HEK293T (cell line): ENCODE measurements around the gene MAD2L1.

Experiments
- CTCF ChIA-PET: fragments of 350-600 bp; formaldehyde crosslinking; extraction: SDS; loops from one replicate; lab custom pipeline; 2021; ENCODE audit warnings: antibody characterized with exemption, inconsistent platforms; lab: Yijun Ruan, JAX
- POLR2A ChIA-PET: fragments of 350-600 bp; formaldehyde crosslinking; extraction: SDS; loops from one replicate; lab custom pipeline; 2020; ENCODE audit warnings: antibody characterized with exemption, inconsistent platforms; lab: Yijun Ruan, JAX
- DNase-seq: peaks from one replicate; pipeline ENCODE4 v3.0.0; 2012; ENCODE audit warnings: mixed read lengths; ENCODE audit errors: extremely low spot score
- ARNT ChIP-seq: fragments of 450-650 bp; IDR thresholded peaks from 2 replicates; pipeline ENCODE4 v1.6.1; 2017; ENCODE audit warnings: mild to moderate bottlenecking
- BHLHE40 ChIP-seq: fragments of 450-650 bp; IDR thresholded peaks from 2 replicates; pipeline ENCODE4 v1.6.1; 2016; ENCODE audit warnings: mild to moderate bottlenecking, moderate library complexity, borderline replicate concordance
- CTBP1 ChIP-seq: fragments of 450-650 bp; IDR thresholded peaks from 2 replicates; pipeline ENCODE4 v1.6.1; 2016; ENCODE audit warnings: borderline replicate concordance
- ELF4 ChIP-seq: fragments of 450-650 bp; IDR thresholded peaks from 2 replicates; pipeline ENCODE4 v1.6.1; 2017; ENCODE audit warnings: antibody characterized with exemption
- FOXA1 ChIP-seq: fragments of 450-650 bp; IDR thresholded peaks from 2 replicates; pipeline ENCODE4 v1.6.1; 2016; ENCODE audit warnings: mild to moderate bottlenecking
- FOXK2 ChIP-seq: fragments of 450-650 bp; IDR thresholded peaks from 2 replicates; pipeline ENCODE4 v1.6.1; 2016; ENCODE audit warnings: mild to moderate bottlenecking
- FOXM1 ChIP-seq: fragments of 450-650 bp; IDR thresholded peaks from 2 replicates; pipeline ENCODE4 v1.6.1; 2017; ENCODE audit warnings: mild to moderate bottlenecking, borderline replicate concordance
- HDGF ChIP-seq: fragments of 450-650 bp; IDR thresholded peaks from 2 replicates; pipeline ENCODE4 v1.6.1; 2017; ENCODE audit warnings: antibody characterized with exemption, borderline replicate concordance
- L3MBTL2 ChIP-seq: fragments of 450-650 bp; conservative IDR thresholded peaks from 2 replicates; pipeline ENCODE4 v1.6.1; 2016; ENCODE audit warnings: mild to moderate bottlenecking
- LEF1 ChIP-seq: fragments of 450-650 bp; IDR thresholded peaks from 2 replicates; pipeline ENCODE4 v1.6.1; 2017; ENCODE audit warnings: mild to moderate bottlenecking, borderline replicate concordance
- NFRKB ChIP-seq: fragments of 450-650 bp; IDR thresholded peaks from 2 replicates; pipeline ENCODE4 v1.6.1; 2016; ENCODE audit warnings: mild to moderate bottlenecking, moderate library complexity
- PKNOX1 ChIP-seq: fragments of 450-650 bp; IDR thresholded peaks from 2 replicates; pipeline ENCODE4 v1.6.1; 2016
- SP1 ChIP-seq: fragments of 450-650 bp; IDR thresholded peaks from 2 replicates; pipeline ENCODE4 v1.6.1; 2017
- SUZ12 ChIP-seq: fragments of 450-650 bp; IDR thresholded peaks from 2 replicates; pipeline ENCODE4 v1.6.1; 2016; ENCODE audit warnings: mild to moderate bottlenecking
- TARDBP ChIP-seq: fragments of 450-650 bp; IDR thresholded peaks from 2 replicates; pipeline ENCODE4 v1.6.1; 2016
- ZNF384 ChIP-seq: fragments of 450-650 bp; IDR thresholded peaks from 2 replicates; pipeline ENCODE4 v1.6.1; 2016

Gene MAD2L1

GRCh38 chr4:120081726-120082125 lies 15.1 kb upstream of the MAD2L1 start:
- CTCF ChIA-PET: no interaction called here
- TF ChIP-seq ZNF384: no peak
- TF ChIP-seq FOXA1: no peak
- no peak for TF ChIP-seq CTBP1
- no peak for TF ChIP-seq ELF4
- no peak for TF ChIP-seq ARNT
- no peak for TF ChIP-seq PKNOX1
- TF ChIP-seq LEF1: no peak
- no peak for TF ChIP-seq SUZ12
- no peak for TF ChIP-seq L3MBTL2
- no peak for TF ChIP-seq HDGF
- no peak for TF ChIP-seq NFRKB
- no peak for TF ChIP-seq FOXM1
- no peak for TF ChIP-seq FOXK2
- TF ChIP-seq SP1: no peak
- no peak for TF ChIP-seq TARDBP
- no peak for DNase-seq
- POLR2A ChIA-PET: no interaction called here

- ChIA-PET POLR2A (no interaction called here), CTCF (no interaction called here)
- no peak for DNase-seq
- TF ChIP-seq HDGF: no peak
- no peak for TF ChIP-seq BHLHE40
- no peak for TF ChIP-seq SUZ12
- TF ChIP-seq FOXM1: no peak
- no peak for TF ChIP-seq PKNOX1
- no peak for TF ChIP-seq FOXK2
- no peak for TF ChIP-seq ELF4
- TF ChIP-seq TARDBP: no peak
- no peak for TF ChIP-seq CTBP1
- no peak for TF ChIP-seq SP1
- TF ChIP-seq L3MBTL2: no peak
Measured at GRCh38 chr4:120080533-120080932, 13.9 kb upstream of the MAD2L1 start.

- ChIA-PET CTCF (interaction anchor here (0.7 kb wide), 1 partner anchor 15 kb away, joined by 3 read pairs; no protein-coding TSS in a partner anchor), POLR2A (no interaction called here)
- TF ChIP-seq PKNOX1 (no peak), ZNF384 (no peak)
Measured at GRCh38 chr4:120079839-120080520, 13.3 kb upstream of the MAD2L1 start.

GRCh38 chr4:120078216-120078615 lies 11.6 kb upstream of the MAD2L1 start:
- ChIA-PET POLR2A (no interaction called here), CTCF (no interaction called here)
- TF ChIP-seq PKNOX1: no peak
- no peak for TF ChIP-seq ARNT
- TF ChIP-seq ELF4: no peak
- no peak for TF ChIP-seq FOXK2
- TF ChIP-seq CTBP1: no peak
- TF ChIP-seq FOXM1: no peak
- TF ChIP-seq SP1: no peak
- no peak for TF ChIP-seq BHLHE40
- TF ChIP-seq TARDBP: no peak
- no peak for TF ChIP-seq HDGF
- no peak for TF ChIP-seq L3MBTL2
- TF ChIP-seq ZNF384: no peak
- TF ChIP-seq SUZ12: no peak
- no peak for TF ChIP-seq NFRKB
- DNase-seq: no peak

More at GRCh38 chr4:120079839-120080520, 13.3 kb upstream of the MAD2L1 start:
- DNase-seq: no peak

GRCh38 chr4:120071192-120071795 lies 4.6 kb upstream of the MAD2L1 start:
- POLR2A ChIA-PET: no interaction called here
- CTCF ChIA-PET: no interaction called here
- TF ChIP-seq SUZ12 (no peak), L3MBTL2 (no peak), LEF1 (no peak), PKNOX1 (no peak), CTBP1 (no peak), NFRKB (no peak)
- DNase-seq: peak; percentile 28
